ENCODE measurements around the gene ORM1.

- no peak for TF ChIP-seq CTCF (IDR thresholded peaks at IDR 0.05 in 8 of 11, conservative IDR thresholded peaks at IDR 0.05 in 3 of 11)
- no peak for TF ChIP-seq POLR2A (IDR thresholded peaks at IDR 0.05)
- TF ChIP-seq POLR2AphosphoS5 (IDR thresholded peaks at IDR 0.05): peak in 1 of 3 donors; percentile 20
Observed at GRCh38 chr9:114355821-114356220, 32.9 kb downstream of the ORM1 start.
